Loucy (cell line): ENCODE data around the gene COA6.

Experiments used
- H2AFZ ChIP-seq: fragments of 200-600 bp; sonication (generic); 2 replicates; pipeline ENCODE4 v1.6.0; 2016; ENCODE audit warnings: antibody characterized with exemption, mild to moderate bottlenecking, low read length, moderate library complexity
- H3F3A ChIP-seq: fragments of 200-600 bp; 2 replicates; pipeline ENCODE4 v1.6.0; 2016; ENCODE audit warnings: antibody characterized with exemption, low read depth, mild to moderate bottlenecking
- H3K27me3 ChIP-seq: fragments of 200-600 bp; sonication (generic); 2 replicates; pipeline ENCODE4 v1.6.1; 2014; ENCODE audit warnings: low read length, mild to moderate bottlenecking; ENCODE audit not compliant: insufficient read depth, poor library complexity, severe bottlenecking
- H3K36me3 ChIP-seq: fragments of 200-600 bp; sonication (generic); 2 replicates; pipeline ENCODE4 v1.6.1; 2016; ENCODE audit warnings: low read length; ENCODE audit not compliant: insufficient read depth
- H3K4me1 ChIP-seq: fragments of 200-600 bp; sonication (generic); 2 replicates; pipeline ENCODE4 v1.5.1; 2014; ENCODE audit warnings: low read length, mild to moderate bottlenecking; ENCODE audit not compliant: insufficient read depth, poor library complexity, severe bottlenecking
- H3K4me2 ChIP-seq: fragments of 200-600 bp; sonication (generic); 2 replicates; pipeline ENCODE4 v1.6.0; 2014; ENCODE audit warnings: antibody characterized with exemption, low read length, low read depth, mild to moderate bottlenecking; ENCODE audit not compliant: poor library complexity, severe bottlenecking
- H3K4me3 ChIP-seq: fragments of 200-600 bp; sonication (generic); 2 replicates; pipeline ENCODE4 v1.5.1; 2014; ENCODE audit warnings: low read length, mild to moderate bottlenecking, mixed read lengths; ENCODE audit not compliant: poor library complexity, severe bottlenecking
- H3K79me2 ChIP-seq: fragments of 200-600 bp; sonication (generic); 2 replicates; pipeline ENCODE4 v1.6.1; 2014; ENCODE audit warnings: low read length; ENCODE audit not compliant: insufficient read depth
- H3K9ac ChIP-seq: fragments of 200-600 bp; sonication (generic); 2 replicates; pipeline ENCODE4 v1.6.0; 2014; ENCODE audit warnings: mild to moderate bottlenecking, low read depth, low read length, moderate library complexity; ENCODE audit not compliant: poor library complexity, severe bottlenecking
- H3K9me2 ChIP-seq: fragments of 200-600 bp; sonication (generic); replicated peaks from 2 replicates; pipeline ENCODE4 v1.6.1; 2016; ENCODE audit warnings: low read depth, low read length, mixed read lengths
- H3K9me3 ChIP-seq: fragments of 200-600 bp; sonication (generic); 2 replicates; pipeline ENCODE4 v1.6.1; 2014; ENCODE audit warnings: mild to moderate bottlenecking, antibody characterized with exemption, low read length, low read depth; ENCODE audit not compliant: insufficient read depth
- H4K20me1 ChIP-seq: fragments of 200-600 bp; sonication (generic); 2 replicates; pipeline ENCODE4 v1.6.0; 2014; ENCODE audit warnings: antibody characterized with exemption, low read length, mild to moderate bottlenecking; ENCODE audit not compliant: insufficient read depth, poor library complexity, severe bottlenecking
- EZH2phosphoT487 ChIP-seq: fragments of 200-600 bp; IDR thresholded peaks from 2 replicates; pipeline ENCODE4 v1.6.1; 2018; ENCODE audit warnings: antibody characterized with exemption, mild to moderate bottlenecking, moderate library complexity, borderline replicate concordance
- TF ChIP-seq, protein P1 (sequence below): fragments of 200-600 bp; sonication (generic); conservative IDR thresholded peaks from 2 replicates; pipeline ENCODE4 v1.5.1; 2014; ENCODE audit warnings: mild to moderate bottlenecking, antibody characterized with exemption, low read length

Gene COA6

GRCh38 chr1:234340528-234340927 is 32.7 kb upstream of the COA6 start:
- Histone ChIP-seq H3K36me3 (no peaks in the 10 kb centered on the region), H3K27me3 (peaks cover 21% of the 10 kb centered on the region), H3K4me2 (no peak overlapping the region), H3K9ac (no peak overlapping the region), H4K20me1 (no peaks in the 10 kb centered on the region), H3K4me1 (no peaks in the 10 kb centered on the region), H2AFZ (no peak overlapping the region), H3K4me3 (no peak overlapping the region), H3F3A (no peaks in the 10 kb centered on the region), H3K9me3 (0 out of 2 replicates have a peak, but pooled peaks cover 6% of the 10 kb centered on the region), H3K9me2 (no peaks in the 10 kb centered on the region), H3K79me2 (no peaks in the 10 kb centered on the region)
- TF ChIP-seq EZH2phosphoT487 = no peak
- TF ChIP-seq, protein P1, sequence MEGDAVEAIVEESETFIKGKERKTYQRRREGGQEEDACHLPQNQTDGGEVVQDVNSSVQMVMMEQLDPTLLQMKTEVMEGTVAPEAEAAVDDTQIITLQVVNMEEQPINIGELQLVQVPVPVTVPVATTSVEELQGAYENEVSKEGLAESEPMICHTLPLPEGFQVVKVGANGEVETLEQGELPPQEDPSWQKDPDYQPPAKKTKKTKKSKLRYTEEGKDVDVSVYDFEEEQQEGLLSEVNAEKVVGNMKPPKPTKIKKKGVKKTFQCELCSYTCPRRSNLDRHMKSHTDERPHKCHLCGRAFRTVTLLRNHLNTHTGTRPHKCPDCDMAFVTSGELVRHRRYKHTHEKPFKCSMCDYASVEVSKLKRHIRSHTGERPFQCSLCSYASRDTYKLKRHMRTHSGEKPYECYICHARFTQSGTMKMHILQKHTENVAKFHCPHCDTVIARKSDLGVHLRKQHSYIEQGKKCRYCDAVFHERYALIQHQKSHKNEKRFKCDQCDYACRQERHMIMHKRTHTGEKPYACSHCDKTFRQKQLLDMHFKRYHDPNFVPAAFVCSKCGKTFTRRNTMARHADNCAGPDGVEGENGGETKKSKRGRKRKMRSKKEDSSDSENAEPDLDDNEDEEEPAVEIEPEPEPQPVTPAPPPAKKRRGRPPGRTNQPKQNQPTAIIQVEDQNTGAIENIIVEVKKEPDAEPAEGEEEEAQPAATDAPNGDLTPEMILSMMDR = no peak

DNA sequence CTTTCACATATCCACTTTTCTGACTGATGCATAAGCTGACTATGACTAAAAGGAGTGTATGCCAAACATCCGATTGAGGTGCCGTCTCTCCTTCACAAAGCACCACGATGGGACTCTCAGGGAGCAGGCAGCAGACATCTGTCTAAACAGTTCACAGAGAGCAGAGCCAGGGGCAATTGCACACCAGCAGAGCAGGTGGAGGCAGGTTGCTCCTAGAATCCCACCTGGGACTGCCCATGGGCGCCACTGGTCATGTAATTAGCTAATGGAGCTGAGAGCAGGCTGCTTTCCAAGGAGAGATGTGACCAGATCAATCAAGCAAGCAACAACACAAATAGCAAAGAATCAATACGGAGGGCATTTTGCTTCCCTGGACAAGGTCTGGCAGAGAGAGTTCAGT is 30.5 kb upstream of the COA6 start:
- Histone ChIP-seq H3K4me1 (no peaks in the 10 kb centered on the region), H3K9ac (no peak overlapping the region), H4K20me1 (no peaks in the 10 kb centered on the region), H3K4me3 (no peak overlapping the region), H3K9me2 (no peaks in the 10 kb centered on the region), H3K36me3 (no peaks in the 10 kb centered on the region), H3K79me2 (no peaks in the 10 kb centered on the region), H3K9me3 (no peaks in the 10 kb centered on the region), H3F3A (no peaks in the 10 kb centered on the region), H2AFZ (no peak overlapping the region), H3K27me3 (no peaks in the 10 kb centered on the region), H3K4me2 (no peak overlapping the region)
- TF ChIP-seq, protein P1 = no peak
- TF ChIP-seq EZH2phosphoT487 = no peak

GRCh38 chr1:234345237-234345636 is 28.0 kb upstream of the COA6 start:
- no peaks in the 10 kb centered on the region for H3F3A ChIP-seq
- no peaks in the 10 kb centered on the region for H3K27me3 ChIP-seq
- no peaks in the 10 kb centered on the region for H4K20me1 ChIP-seq
- no peaks in the 10 kb centered on the region for H3K4me1 ChIP-seq
- H3K9me2 ChIP-seq = no peaks in the 10 kb centered on the region
- no peaks in the 10 kb centered on the region for H3K9me3 ChIP-seq
- H3K36me3 ChIP-seq = no peaks in the 10 kb centered on the region
- TF ChIP-seq, protein P1 = no peak
- no peak for TF ChIP-seq EZH2phosphoT487
- H2AFZ ChIP-seq = no peak overlapping the region
- H3K4me3 ChIP-seq = no peak overlapping the region
- H3K79me2 ChIP-seq = no peaks in the 10 kb centered on the region
- no peak overlapping the region for H3K9ac ChIP-seq
- H3K4me2 ChIP-seq = no peak overlapping the region
